ENCODE results near the gene ARMC6.

Gene ARMC6

GRCh38 chr19:18991468-18991867 is 41.9 kb upstream of the ARMC6 start:
- CTCF ChIA-PET, result interaction anchor here (0.6 to 1.1 kb wide), 4 partner anchors 43 to 486 kb away, joined by 3 to 8 read pairs (median 4); no protein-coding TSS in a partner anchor
- Histone ChIP-seq H3K4me1 (ENCODE audit: control insufficient read depth, insufficient read depth, low read length) (no peaks in the 10 kb centered on the region), H3K9me3 (ENCODE audit: control insufficient read depth, insufficient read depth, low read depth, low read length) (no peaks in the 10 kb centered on the region), H3K36me3 (ENCODE audit: control insufficient read depth in 2 of 2, insufficient read depth in 1 of 2, low read length in 2 of 2) (peaks cover 15 to 45% of the 10 kb centered on the region in 2 experiments), H3K4me3 (ENCODE audit: low read depth, low read length) (no peak overlapping the region), H3K27ac (ENCODE audit: extremely low read depth, low read depth, low read length) (no peak overlapping the region)
- TF ChIP-seq ZNF202 (tag by site-specific recombination; IDR thresholded peaks at IDR 0.05; ENCODE audit: borderline replicate concordance) (no peak), IKZF3 (tag by site-specific recombination; IDR thresholded peaks at IDR 0.05) (no peak), ZNF16 (tag by site-specific recombination; IDR thresholded peaks at IDR 0.05; ENCODE audit: low read depth) (no peak)
- POLR2A ChIA-PET, result no interaction called here

- H3K27ac ChIP-seq (ENCODE audit: extremely low read depth, low read depth, low read length), result no peak overlapping the region
- no peak overlapping the region for H3K4me3 ChIP-seq (ENCODE audit: low read depth, low read length)
- H3K36me3 ChIP-seq (ENCODE audit: control insufficient read depth in 2 of 2, insufficient read depth in 1 of 2, low read length in 2 of 2), result peaks cover 22 to 54% of the 10 kb centered on the region in 2 experiments
- POLR2A ChIA-PET, result no interaction called here
- no peaks in the 10 kb centered on the region for H3K4me1 ChIP-seq (ENCODE audit: control insufficient read depth, insufficient read depth, low read length)
- CTCF ChIA-PET, result interaction anchor here (0.6 to 1.2 kb wide), 3 partner anchors 87 to 182 kb away, joined by 3 to 6 read pairs (median 3); no protein-coding TSS in a partner anchor
- TF ChIP-seq ZNF335 (tag by site-specific recombination; conservative IDR thresholded peaks at IDR 0.05) (no peak), SETDB1 (IDR thresholded peaks at IDR 0.05; ENCODE audit: insufficient read length, low read length) (no peak), PRDM4 (tag by site-specific recombination; IDR thresholded peaks at IDR 0.05) (no peak), ZNF704 (tag by site-specific recombination; IDR thresholded peaks at IDR 0.05) (no peak)
- no peaks in the 10 kb centered on the region for H3K9me3 ChIP-seq (ENCODE audit: control insufficient read depth, insufficient read depth, low read depth, low read length)
Observed at GRCh38 chr19:18992696-18993095, 40.7 kb upstream of the ARMC6 start.

- ChIA-PET POLR2A (no interaction called here), CTCF (interaction anchor here (0.7 to 1.2 kb wide), 2 partner anchors 146 to 181 kb away, joined by 3 to 6 read pairs; no protein-coding TSS in a partner anchor)
- peaks cover 22 to 58% of the 10 kb centered on the region in 2 experiments for H3K36me3 ChIP-seq (ENCODE audit: control insufficient read depth in 2 of 2, insufficient read depth in 1 of 2, low read length in 2 of 2)
- H3K4me1 ChIP-seq (ENCODE audit: control insufficient read depth, insufficient read depth, low read length), result no peaks in the 10 kb centered on the region
- no peak for TF ChIP-seq PBX3 (CRISPR knock-in tag; IDR thresholded peaks at IDR 0.05)
- no peak for TF ChIP-seq KLF17 (tag by site-specific recombination; IDR thresholded peaks at IDR 0.05)
- no peak for TF ChIP-seq ZSCAN23 (tag by site-specific recombination; IDR thresholded peaks at IDR 0.05)
- no peak for TF ChIP-seq ZNF518A (tag by site-specific recombination; conservative IDR thresholded peaks at IDR 0.05; ENCODE audit: low read depth)
- no peak for TF ChIP-seq ZNF670 (tag by site-specific recombination; IDR thresholded peaks at IDR 0.05; ENCODE audit: low read depth)
- no peak for TF ChIP-seq ZNF366 (tag by site-specific recombination; conservative IDR thresholded peaks at IDR 0.05)
- TF ChIP-seq ZNF660 (tag by site-specific recombination; IDR thresholded peaks at IDR 0.05), result no peak
- no peak for TF ChIP-seq ZNF23 (tag by site-specific recombination; IDR thresholded peaks at IDR 0.05; ENCODE audit: borderline replicate concordance)
- no peak for TF ChIP-seq ZBTB26 (tag by site-specific recombination; optimal IDR thresholded peaks at IDR 0.05)
- no peak for TF ChIP-seq ZNF202 (tag by site-specific recombination; IDR thresholded peaks at IDR 0.05; ENCODE audit: borderline replicate concordance)
- TF ChIP-seq HOXA7 (CRISPR knock-in tag; IDR thresholded peaks at IDR 0.05; ENCODE audit: borderline replicate concordance), result no peak
- H3K27ac ChIP-seq (ENCODE audit: extremely low read depth, low read depth, low read length), result no peak overlapping the region
- no peaks in the 10 kb centered on the region for H3K9me3 ChIP-seq (ENCODE audit: control insufficient read depth, insufficient read depth, low read depth, low read length)
- H3K4me3 ChIP-seq (ENCODE audit: low read depth, low read length), result no peak overlapping the region
Observed at GRCh38 chr19:18993115-18993514, 40.3 kb upstream of the ARMC6 start.

All from HEK293 (cell line).